ENCODE results near the gene PGD. TPM values are rescaled to one million over a fixed set of nuclear protein-coding genes. Genes with fewer than 3 reads are reported as not detected.

The PGD gene
- total RNA-seq, 1 experiment from 2014 or later = 291 TPM

GRCh38 chr1:10407201-10407600 lies 8.3 kb downstream of the PGD start:
- H3K9me3 ChIP-seq (ENCODE audit: control insufficient read depth, low read depth, low read length) = no peaks in the 10 kb centered on the region
- no peak overlapping the region for H4K8ac ChIP-seq (replicated peaks; ENCODE audit: insufficient read length, low read depth, low read length)
- no peaks in the 10 kb centered on the region for H3K23me2 ChIP-seq (ENCODE audit: insufficient read length, low read depth, low read length, poor library complexity, severe bottlenecking)
- Mint-ChIP-seq H3K9me3 (no peaks in the 10 kb centered on the region), H3K27ac (no peak overlapping the region), H3K4me1 (no peaks in the 10 kb centered on the region), H3K4me3 (no peak overlapping the region), H3K36me3 (ENCODE audit: insufficient read depth in 1 of 3, low read depth in 3 of 3) (peaks cover 78 to 96% (median 89%) of the 10 kb centered on the region in 3 experiments), H3K27me3 (ENCODE audit: low read depth) (no peaks in the 10 kb centered on the region; the same call in 1 of the 2 replicates)
- H3K56ac ChIP-seq (ENCODE audit: insufficient read length, low read depth, low read length) = no peak overlapping the region
- no peak overlapping the region for H2BK15ac ChIP-seq (ENCODE audit: low read depth, low read length)
- no peak overlapping the region for H3K14ac ChIP-seq (ENCODE audit: insufficient read depth, low read length)
- no peak overlapping the region for H3K4me2 ChIP-seq (ENCODE audit: insufficient read depth, insufficient read length, low read length)
- TF ChIP-seq CTCF (conservative IDR thresholded peaks at IDR 0.05) = no peak
- H2BK12ac ChIP-seq (ENCODE audit: insufficient read length, low read depth, low read length) = no peak overlapping the region
- no peak overlapping the region for H4K91ac ChIP-seq (ENCODE audit: insufficient read length, low read depth, low read length)
- H3K18ac ChIP-seq (ENCODE audit: insufficient read length, low read depth, low read length) = no peak overlapping the region
- H2BK120ac ChIP-seq (ENCODE audit: low read depth, low read length, poor library complexity, severe bottlenecking) = no peak overlapping the region
- H3K9ac ChIP-seq (ENCODE audit: extremely low read depth, insufficient read length, low read length) = no peak overlapping the region
- H3K4me1 ChIP-seq (ENCODE audit: insufficient read depth, low read length) = no peaks in the 10 kb centered on the region
- no peak overlapping the region for H3K4ac ChIP-seq (ENCODE audit: low read depth, low read length)
- H3T11ph ChIP-seq (ENCODE audit: low read length) = no peak overlapping the region
- H3K27me3 ChIP-seq (ENCODE audit: insufficient read depth, low read length) = no peaks in the 10 kb centered on the region
- H3K79me2 ChIP-seq (ENCODE audit: insufficient read depth, low read length) = no peaks in the 10 kb centered on the region
- no peaks in the 10 kb centered on the region for H3K79me1 ChIP-seq (ENCODE audit: insufficient read depth, low read depth, low read length, poor library complexity, severe bottlenecking)
- no peak overlapping the region for H2BK5ac ChIP-seq (ENCODE audit: insufficient read length, low read length)
- H4K5ac ChIP-seq (ENCODE audit: insufficient read length, low read depth, low read length) = no peak overlapping the region
- no peak overlapping the region for H3K27ac ChIP-seq (ENCODE audit: insufficient read length, low read depth, low read length)
- WGBS (ENCODE audit: extremely low coverage, insufficient read length, low lambda C conversion rate) = no CpG with 5 or more reads among the region's 2 CpGs
- H2AFZ ChIP-seq (ENCODE audit: low read length) = no peak overlapping the region
- H3K23ac ChIP-seq (ENCODE audit: insufficient read length, low read depth, low read length) = no peak overlapping the region
- no peak overlapping the region for H2BK20ac ChIP-seq (ENCODE audit: low read depth, low read length, poor library complexity, severe bottlenecking)
- no peaks in the 10 kb centered on the region for H4K20me1 ChIP-seq (ENCODE audit: control insufficient read depth, insufficient read depth, insufficient read length)
- no peak for DNase-seq
- no peak overlapping the region for H2AK5ac ChIP-seq (ENCODE audit: insufficient read length, low read length)
